HG02798 (cell line): ENCODE measurements around the gene ACIN1.
"Not testable (repeated sequence)": the region's sequence is repeated elsewhere in the genome, so short reads cannot be mapped to it uniquely, and the experiment has no call there.

ENCODE experiments used
- ATAC-seq: cut with Tn5 transposase; IDR thresholded peaks from one replicate; pipeline ENCODE4 v1.9.1; 2021; ENCODE audit warnings: mild to moderate bottlenecking; ENCODE audit not compliant: unreplicated experiment, poor library complexity

The ACIN1 gene

DNA sequence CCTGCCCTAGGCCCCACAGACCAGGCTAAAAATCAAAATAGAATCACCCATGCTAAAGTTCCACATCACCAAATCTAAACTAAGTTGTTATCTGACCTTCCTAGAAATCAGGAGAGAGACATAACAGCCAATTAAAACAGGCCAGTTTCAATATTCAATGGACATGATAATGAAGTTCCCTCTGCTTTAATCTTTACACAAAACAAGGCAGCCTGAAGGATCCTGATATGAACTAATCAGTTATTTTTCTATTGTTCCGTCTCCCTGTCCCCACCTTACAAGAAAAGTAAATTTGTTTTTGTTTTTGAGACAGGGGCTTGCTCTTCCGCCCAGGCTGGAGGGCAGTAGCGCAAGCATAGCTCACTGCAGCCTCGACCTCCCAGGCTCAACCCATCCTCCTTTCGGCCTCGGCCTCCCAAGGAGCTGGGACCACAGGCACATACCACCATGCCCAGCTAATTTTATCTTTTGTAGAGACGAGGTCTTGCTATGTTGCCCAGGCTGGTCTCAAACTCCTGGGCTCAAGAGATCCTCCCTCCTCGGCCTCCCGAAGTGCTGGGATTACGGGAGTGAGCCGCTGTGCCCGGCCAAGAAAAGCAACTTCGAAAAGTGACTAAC is 29.5 kb upstream of the ACIN1 start:
- no peak for ATAC-seq

DNA sequence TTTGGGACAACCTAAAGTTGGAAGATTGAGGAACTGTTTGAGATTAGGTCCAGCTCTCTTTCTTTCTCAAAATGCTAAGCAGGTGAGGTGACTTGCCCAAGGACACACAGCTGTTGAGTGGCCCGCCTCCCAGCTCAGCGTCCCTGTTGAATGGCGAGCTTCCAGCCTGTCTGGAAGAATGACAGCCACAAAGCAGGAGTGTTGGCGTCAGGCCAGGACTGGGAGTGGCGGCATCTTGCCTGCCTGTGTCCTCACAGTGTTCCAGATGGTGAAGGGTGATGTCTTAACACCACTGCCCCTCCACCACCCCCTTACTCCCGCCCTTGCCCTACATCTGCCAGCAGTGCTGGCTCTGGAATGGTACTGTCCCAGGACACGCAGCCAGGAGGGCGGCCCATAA is 28.5 kb upstream of the ACIN1 start:
- ATAC-seq, result no peak

DNA sequence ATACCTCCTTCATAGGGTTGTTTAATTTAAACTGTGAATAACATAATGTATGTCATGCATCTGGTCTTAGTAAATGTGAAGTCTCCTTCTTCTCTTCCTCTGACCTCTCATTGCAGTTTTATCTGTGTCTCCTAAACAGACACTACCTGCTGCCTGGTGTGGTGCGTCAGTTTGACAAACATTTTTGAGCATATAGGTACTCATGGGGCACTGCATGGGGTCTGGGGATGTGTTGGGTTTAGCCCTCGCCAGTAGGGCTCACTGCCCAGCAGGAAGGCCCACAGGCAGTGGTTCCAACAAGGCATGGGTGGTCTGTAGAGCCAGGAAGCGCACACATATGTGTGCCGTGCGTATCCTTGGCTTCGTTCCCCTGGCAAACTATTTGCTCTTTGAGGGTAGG is 27.1 kb upstream of the ACIN1 start:
- ATAC-seq, result no peak

DNA sequence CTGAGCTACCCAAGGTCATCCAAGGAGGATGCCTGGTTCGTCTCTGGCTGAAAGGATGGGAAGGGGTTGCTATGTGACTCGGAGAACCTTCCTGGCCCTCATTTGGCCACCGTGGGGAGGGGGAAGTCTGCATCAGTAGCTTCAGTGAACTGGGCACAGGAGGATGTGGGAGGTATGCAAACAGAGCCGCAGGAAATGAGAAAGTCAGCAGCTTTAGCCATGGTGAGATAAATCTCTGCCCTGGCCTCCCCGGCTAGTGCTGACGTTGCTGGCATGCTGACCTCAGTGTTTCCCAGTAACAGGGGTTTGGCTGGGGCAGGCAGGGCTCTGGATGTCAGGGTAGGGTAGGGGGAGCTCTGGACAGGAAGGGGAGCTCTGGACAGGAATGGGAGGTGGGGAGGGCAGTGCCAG is 26.4 kb upstream of the ACIN1 start:
- ATAC-seq, result no peak

DNA sequence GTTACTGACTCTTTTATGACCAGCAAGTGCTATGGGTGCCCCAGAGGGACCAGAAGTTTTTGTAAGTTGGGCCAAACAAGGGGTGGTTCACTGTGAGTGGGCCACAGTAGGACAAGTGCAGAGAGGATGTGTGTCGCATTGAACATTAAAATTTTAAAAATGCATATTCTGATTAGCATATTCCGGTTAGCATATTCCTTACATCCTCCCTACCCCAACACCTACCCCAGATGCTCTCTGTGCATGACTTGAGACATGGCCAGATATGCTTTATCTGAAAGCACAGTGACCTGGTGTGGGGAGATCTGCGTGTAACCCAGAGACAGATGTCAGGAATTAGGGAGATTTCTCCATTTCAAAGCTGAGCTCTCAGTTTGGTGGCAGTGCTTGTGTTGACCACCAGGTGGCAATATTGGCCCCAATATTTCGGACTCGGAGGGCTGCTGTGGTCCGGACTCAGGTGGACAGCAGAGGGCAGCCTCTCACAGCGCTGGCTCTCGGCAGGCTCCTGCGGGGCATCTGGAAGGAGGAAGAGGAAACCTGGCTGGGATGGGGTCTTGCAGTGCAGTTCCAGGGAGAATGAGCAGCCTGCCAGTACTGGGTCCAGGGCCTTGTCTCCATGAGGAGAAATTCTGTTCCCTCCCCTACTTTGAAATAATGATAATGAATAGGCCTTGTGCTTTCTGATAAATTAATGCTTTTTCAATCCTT is 25.8 kb upstream of the ACIN1 start:
- ATAC-seq, result peak; percentile 87

DNA sequence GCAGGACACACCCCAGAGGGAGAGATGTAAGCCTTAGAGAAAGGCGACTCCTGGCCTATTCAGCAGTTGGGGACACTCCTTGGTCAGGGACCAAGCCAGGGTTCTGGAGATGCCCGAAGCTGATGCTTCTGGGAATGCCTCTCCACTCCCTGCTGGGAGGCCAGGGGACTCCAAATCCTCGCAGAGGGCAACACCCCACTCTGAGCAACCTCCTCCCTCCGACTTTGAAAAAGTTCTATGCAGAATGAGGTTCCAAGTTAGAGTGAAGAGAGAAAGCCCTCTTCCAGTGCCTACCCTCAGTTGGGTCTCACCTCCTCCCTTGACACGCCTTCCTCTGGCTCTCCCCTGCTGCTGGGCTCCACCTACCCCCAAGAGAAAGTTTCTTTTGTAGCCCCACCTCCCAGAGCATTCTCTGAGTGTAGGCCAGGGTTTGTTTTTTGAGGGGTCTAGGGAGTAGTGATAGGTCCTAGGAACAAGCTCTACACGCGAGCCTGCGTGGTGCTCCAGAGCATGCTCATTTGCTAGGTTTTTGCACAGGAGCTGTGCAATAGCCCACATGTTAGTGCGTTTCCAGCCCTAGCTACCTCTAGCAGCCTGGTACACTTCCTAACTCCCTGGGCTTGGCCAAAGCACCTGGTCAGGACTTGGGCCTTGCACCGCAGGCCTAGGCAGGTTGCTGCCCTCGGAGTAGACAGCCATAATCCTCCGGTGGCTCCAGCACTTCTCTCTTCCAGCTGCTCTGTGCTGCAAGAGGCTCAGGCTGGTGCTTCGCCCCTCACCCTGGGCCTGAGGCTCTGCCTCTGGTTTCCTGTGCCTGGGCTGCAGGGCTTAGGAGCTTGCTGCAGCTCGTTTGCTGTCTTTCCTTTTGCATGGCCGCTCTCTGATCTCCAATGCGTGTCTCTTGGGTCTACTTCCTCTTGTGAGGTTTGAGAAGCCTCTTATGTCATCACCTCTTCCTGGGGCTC is 24.7 kb upstream of the ACIN1 start:
- ATAC-seq, result no peak

DNA sequence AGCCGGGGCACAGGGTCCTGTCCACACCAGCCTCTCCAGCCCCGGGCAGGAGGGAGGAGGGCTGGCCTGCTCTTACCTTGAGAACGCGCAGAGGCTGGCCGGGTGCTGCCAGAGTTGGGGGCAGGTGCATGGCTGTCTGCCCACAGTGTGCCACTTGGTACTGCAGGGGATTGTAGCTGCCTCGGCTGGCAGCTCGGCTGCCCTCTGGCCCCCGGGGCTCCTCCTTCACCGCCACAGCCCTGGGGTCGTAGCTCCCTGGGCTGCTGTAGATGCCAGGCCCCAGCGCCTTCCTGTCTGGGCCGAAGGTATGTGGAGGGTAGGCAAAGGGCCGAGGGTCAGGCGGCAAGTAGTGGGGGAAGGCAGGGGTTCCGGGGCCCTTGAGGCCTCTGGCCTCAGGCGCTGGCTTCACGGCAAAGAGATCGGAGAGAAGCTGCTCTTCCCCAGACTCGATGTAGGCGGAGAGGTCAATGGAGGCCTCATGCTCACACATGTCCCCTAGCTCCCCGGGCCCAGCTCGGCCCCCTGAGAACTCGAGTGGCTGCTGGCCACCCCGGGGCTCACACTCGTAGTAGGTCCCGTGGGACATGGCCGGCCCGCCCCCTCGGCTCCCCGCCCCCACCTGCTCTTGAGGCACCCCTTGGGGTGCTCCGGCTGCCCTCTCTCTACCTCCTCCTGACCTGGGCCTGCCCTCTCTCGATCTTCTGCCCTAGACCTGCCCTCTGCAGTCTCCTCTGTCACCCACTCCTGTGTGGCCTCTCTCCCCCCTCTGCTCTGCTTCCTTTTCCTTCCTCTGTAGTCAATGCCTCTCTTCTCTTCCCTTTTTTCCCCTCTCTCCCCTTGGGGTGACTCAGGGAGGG is 23.8 kb upstream of the ACIN1 start, which contains the start of gene CEBPE:
Gene CEBPE (minus strand): TSS at position 750 of the 857 bp plus-strand sequence. CDS start 164 bp downstream, at position 586.
- no peak for ATAC-seq

DNA sequence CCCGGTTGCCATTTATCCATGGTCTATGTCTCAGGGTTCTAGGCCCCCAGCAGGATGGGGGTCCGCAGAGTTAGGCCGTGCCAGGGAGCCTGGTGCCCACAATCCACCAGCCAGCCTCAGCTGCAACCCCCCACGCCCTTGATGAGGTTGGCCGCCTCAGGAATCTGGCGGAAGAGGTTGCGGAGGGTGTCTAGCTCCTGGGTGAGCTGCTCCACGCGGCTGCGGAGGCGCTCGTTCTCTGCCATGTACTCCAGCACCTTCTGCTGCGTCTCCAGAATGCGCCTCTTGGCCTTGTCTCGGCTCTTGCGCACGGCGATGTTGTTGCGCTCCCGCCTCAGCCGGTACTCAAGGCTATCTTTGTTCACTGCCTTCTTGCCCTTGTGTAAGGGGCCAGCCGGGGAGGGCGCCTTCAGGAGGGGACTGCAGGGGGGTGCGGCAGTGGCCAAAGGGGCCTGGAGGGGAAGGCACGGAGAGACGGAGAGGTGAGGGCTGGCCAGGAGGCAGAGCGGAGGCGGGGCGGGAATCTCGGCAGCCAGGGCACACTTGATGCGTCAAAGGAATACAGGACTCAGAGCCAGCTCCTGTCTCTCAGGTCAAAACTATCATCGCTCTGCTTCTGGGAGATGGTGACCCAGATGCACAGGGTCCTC is 22.6 kb upstream of the ACIN1 start:
- ATAC-seq, result no peak

DNA sequence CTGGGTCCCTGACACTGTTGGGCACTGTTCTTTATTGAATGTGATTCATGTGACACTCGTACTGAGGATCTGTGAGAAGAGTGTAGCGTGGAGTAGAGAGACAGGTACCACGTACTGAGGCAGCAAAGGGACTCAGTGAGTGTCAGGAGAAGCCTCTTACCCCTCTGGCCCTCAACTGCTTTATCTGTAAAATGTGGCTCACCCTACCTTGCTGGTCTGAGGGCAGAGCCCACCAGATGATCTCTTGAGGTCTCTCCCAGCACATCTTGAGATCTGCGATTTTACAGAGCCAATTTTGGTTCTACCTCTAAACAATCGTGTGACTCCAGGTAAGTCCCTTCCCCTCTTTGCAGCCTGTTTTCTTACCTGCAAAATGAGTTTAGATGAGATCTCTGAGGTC is 21.0 kb upstream of the ACIN1 start:
- no peak for ATAC-seq

DNA sequence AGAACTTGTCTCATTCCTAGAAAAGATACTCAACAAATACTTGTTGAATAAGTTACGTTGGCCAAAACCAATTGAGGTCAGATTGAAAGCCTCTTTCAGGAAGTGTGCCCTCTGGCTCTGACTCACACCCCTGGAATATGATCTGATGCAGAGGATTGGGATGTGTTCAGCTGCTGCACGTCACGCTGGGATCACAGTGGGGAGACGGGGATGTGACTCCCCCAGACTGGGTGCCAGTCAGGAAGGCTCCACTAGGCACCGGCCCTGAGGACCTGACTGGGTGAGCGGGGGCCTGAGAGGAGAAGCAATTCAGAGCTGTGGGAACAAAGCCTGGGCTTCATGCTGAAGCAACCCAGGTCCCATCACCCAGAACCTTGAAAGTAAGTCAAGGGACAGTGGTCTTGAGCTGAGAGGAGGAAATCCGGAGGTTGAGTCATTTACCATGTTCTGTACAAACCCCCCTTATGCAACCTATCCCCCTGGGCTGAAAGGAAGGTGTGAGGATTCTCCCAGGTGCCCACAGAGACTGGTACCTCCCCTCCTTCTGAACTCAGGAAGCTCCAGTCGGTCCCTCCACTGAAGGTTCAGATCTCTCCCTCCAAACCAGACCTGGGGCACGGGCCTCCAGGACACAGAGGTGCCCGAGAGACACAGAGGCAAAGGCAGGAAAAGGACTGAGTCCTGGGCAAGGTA is 20.2 kb upstream of the ACIN1 start:
- ATAC-seq, result no peak

DNA sequence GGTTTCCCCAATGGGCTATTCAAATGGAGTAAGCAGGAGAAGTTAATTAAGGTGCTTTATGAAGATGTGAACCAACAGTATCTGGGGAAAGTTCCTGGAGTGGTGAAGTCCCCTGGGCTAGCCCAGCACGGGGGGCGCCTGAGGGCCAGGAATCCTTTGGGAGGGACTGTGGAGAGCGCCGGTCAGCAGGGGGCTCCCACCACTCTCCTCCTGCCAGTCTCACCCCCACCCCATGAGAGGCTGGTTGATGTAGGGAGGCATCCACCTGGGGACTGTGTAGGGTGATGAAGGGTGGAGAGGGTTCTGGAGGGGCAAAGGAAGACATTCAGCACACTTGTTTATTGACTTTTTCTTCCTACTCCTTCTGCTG is 19.7 kb upstream of the ACIN1 start:
- ATAC-seq, result no peak

DNA sequence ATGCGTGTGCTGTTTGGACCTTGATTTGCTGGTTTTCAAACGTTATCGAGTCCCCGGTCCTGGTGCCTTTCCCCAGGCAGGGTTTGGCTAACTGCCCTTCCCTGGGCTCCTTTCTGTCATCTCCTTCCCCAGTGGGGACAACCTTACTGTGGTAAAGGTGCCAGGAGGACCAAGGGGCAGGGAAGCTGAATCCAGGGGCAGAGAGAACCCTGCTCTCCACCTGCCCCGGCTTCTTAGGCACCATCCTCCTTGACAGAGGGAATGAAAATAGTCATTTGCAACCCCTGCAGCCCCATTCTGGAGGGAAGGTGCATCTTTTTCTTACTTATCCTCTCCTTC is 19.2 kb upstream of the ACIN1 start:
- no peak for ATAC-seq

DNA sequence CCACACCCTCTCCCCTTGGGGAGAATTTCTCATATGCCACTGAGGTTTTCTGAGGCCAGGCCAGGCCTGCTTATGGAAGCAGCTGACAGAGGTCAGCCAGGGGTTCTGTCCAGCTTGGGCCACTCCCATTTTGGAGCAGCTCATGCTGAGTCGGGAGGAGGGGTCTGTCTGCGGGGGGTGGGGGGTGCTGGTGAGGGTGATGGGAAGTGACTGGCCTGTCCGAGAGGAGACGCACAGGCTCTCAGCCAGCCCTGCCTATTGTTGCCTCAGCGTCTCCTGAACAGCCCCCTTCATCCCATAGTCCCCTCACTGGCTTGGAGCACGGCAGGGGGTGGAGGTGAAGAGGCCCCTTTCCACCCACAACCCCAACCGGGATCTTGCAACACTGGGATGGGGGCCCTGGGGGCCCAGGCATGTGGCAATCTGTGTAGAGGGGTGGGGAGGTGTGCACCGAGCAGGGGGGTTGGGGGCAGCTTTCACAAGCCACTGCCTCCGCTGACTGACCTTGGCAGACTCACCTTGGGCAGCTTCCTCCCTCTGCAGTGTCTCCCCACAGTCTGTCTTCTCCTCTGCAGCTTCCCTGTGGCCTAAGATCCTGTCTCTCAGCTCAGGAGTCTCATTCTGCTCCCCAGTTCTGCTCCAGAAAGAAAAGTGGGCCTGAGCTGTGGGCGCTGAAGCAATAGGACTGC is 18.6 kb upstream of the ACIN1 start:
- ATAC-seq, result no peak

DNA sequence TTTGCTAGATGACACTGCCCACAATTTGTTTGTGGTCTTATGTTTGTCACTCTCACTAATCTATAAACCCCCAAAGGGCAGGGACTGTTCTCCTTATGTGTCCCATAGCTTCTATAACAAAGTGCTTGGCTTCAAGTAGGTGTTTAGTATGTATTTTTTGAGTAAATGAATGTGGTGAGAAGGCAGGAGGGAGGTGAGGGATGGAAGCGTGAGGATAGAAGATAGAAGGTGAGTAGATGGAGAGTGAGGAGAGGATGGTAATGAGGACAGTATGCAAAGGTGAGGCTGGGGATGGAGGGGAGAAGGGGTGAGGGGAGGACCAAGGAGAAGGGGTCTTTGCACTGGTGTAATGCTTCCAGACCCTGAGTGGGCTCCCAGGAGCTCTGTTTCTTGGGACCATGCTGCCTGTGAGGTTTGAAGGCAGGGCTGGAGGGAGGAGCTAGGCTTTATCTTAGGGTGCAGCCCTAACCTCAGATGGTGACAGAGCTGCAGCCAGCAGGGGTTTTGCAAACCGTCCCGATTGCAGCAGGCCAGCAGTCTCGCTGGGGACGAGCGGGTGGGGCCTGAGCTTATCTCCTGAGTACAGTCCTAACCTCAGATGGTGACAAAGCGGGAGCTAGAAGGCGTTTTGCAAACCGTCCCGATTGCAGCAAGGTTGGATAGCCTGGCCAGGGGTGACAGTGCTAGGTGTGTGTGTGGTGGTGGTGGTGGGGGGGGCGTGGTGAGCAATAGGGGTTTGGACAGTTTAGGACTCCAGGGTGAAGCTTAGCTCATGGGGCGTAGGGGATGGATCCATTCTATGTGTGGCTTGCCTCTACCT is 17.6 kb upstream of the ACIN1 start:
- no peak for ATAC-seq

DNA sequence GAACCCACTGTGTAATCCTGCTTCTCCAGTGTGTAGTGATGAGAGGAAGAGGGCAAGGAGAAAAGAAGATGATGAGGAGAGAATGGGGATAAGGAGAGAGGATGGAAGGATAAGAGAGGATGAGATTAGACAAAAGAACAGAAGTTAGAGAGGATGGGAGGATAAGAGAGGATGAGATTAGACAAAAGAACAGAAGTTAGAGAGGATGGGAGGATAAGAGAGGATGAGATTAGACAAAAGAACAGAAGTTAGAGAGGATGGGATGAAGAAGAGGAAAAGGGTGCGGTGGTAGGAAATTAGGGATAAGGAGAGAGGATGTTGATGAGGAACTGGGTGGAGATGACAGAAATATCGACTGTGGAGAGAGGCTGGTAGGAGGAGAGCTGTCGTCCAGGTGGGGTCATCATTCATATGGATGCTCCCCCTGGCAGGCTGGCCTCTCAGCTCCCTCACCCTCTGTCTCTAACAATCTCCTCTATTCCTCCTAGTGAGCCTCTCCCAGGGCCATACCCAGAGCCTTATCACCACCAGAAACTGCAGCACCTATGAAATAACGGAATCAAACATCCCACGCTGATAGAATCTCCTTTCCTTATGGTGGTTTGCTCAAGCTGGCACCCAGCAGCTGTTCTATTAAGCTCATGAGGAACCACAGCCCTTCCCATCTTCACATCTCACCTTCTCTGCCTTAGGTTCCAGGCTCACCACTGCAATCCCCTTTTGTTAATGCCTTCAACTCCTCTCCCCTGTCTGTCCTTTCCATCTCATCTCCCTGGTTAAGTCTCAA is 15.8 kb upstream of the ACIN1 start:
- ATAC-seq, result no peak

DNA sequence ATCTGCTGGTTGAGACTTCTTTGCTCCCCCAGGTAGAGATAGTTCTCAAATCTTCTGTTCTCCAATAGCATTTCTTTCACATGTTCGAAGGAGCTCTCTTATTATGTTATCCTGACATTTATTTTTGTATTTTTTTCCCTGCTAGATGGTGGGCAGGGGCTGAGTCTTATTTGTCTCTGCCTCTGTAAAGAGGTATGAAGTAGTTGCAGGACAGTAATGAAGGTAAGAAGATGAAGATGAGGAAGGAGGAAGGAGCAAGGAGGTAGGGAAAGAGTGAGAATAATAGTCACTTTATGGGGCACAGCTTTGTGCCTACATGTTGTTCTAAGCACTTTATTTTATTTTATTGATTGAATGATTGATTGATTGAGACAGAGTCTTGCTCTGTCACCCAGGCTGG is 14.8 kb upstream of the ACIN1 start:
- no peak for ATAC-seq

DNA sequence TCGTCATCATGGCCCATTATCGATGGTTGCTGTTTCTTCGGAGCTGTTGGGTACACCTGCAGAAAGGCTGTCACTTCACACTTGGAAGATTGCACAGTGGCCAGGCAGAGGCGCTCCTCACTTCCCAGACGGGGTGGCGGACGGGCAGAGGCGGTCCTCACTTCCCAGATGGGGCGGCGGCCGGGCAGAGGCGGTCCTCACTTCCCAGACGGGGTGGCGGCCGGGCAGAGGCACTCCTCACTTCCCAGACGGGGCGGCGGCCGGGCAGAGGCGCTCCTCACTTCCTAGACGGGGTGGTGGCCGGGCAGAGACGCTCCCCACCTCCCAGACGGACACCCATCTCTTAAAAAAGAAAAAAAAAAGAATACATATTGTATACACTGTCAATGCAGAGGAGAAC is 13.2 kb upstream of the ACIN1 start:
- ATAC-seq, result not testable (repeated sequence)
